IPS-20b (cell line): ENCODE measurements around the gene JAG1.
"Not testable (repeated sequence)": the region's sequence is repeated elsewhere in the genome, so short reads cannot be mapped to it uniquely, and the experiment has no call there.

Source experiments
- H3K27ac ChIP-seq: one replicate; pipeline ENCODE4 v1.5.1; 2013; ENCODE audit warnings: low read length
- H3K27me3 ChIP-seq: 2 replicates; pipeline ENCODE4 v1.6.1; 2013; ENCODE audit warnings: mild to moderate bottlenecking, low read length, inconsistent platforms; ENCODE audit not compliant: insufficient read depth
- H3K36me3 ChIP-seq: 2 replicates; pipeline ENCODE4 v1.6.1; 2013; ENCODE audit warnings: low read depth, mild to moderate bottlenecking, inconsistent platforms, low read length, moderate library complexity; ENCODE audit not compliant: insufficient read depth
- H3K4me1 ChIP-seq: 2 replicates; pipeline ENCODE4 v1.6.1; 2013; ENCODE audit warnings: mild to moderate bottlenecking, control low read depth, inconsistent platforms, low read length, moderate library complexity; ENCODE audit not compliant: insufficient read depth
- H3K4me3 ChIP-seq: 2 replicates; pipeline ENCODE4 v1.5.1; 2013; ENCODE audit warnings: mild to moderate bottlenecking, low read length, inconsistent platforms
- H3K9ac ChIP-seq: 2 replicates; pipeline ENCODE4 v1.6.1; 2013; ENCODE audit warnings: low read depth, mild to moderate bottlenecking, inconsistent platforms, low read length, moderate library complexity
- H3K9me3 ChIP-seq: 2 replicates; pipeline ENCODE4 v1.6.1; 2013; ENCODE audit warnings: mild to moderate bottlenecking, low read depth, low read length, inconsistent platforms; ENCODE audit not compliant: insufficient read depth

Gene JAG1

DNA sequence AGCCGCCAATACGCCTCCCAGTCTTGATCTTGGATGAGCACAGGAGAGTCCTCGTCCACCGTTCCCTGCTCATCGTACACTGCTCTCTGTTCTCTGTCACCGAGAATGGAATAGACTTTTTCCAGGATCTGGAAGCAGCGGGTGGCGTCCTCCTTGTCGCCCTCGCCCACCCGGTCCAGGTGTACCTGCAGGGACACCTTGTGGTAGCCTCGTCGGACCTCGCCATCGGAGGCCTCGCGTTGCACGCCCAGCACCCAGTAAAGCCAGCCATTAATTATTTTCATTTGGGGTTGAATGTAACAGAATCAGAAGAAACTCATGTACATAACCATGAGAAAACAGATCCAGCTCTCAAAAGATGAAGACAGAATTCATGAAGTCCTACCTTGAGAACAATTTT is 59.9 kb downstream of the JAG1 start:
- no peaks in the 10 kb centered on the region for H3K36me3 ChIP-seq
- peaks cover 10% of the 10 kb centered on the region for H3K4me1 ChIP-seq
- no peaks in the 10 kb centered on the region for H3K27me3 ChIP-seq
- H3K9me3 ChIP-seq = no peaks in the 10 kb centered on the region; the same call in 1 of the 2 replicates
- H3K27ac ChIP-seq = no peak overlapping the region
- H3K4me3 ChIP-seq = no peak overlapping the region
- no peak overlapping the region for H3K9ac ChIP-seq

DNA sequence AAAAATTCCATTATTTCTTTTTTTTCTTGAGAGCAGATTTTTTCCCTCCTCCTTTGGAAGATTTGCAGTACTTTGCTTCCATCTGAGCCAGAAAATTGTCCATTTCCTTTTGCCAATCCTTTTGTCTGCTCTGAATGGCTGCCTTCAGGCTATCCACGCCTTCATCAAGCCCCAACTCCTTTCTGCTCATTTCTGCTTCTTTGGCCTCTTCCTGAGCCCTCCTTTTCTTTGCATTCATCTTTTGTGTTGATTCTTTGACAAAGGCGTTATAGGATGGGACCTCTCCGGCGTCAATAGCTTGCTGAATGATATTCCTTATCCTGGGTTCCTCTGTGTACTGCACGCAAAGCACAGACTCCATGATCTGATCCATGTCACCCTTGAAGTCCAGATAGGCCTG is 60.4 kb downstream of the JAG1 start:
- not testable (repeated sequence) for H3K9ac ChIP-seq, H3K27me3 ChIP-seq, H3K27ac ChIP-seq, H3K9me3 ChIP-seq, H3K4me1 ChIP-seq, H3K36me3 ChIP-seq, H3K4me3 ChIP-seq

DNA sequence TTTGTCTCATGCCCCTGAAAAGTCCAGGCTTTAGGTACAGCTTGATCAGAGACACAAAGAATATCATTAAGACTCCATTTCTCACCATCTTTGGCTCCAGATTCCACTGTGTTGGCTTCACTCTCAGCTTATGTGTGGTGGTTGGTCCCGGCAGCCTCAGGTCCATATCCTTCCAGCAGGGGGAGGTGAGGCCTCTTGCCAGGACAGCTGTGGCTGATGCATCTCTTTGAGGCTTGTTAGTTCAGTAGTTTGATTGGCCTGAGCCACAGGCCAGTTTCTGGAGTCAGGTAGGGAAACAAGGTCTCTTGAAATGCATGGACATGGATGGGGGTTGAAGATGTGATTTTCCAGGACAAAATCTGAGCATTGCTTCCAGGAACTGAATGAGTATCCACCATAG is 62.4 kb downstream of the JAG1 start:
- Histone ChIP-seq H3K9me3 (no peaks in the 10 kb centered on the region; the same call in 1 of the 2 replicates), H3K4me3 (no peak overlapping the region), H3K9ac (no peak overlapping the region), H3K4me1 (no peaks in the 10 kb centered on the region), H3K36me3 (no peaks in the 10 kb centered on the region), H3K27ac (no peak overlapping the region), H3K27me3 (no peaks in the 10 kb centered on the region)

DNA sequence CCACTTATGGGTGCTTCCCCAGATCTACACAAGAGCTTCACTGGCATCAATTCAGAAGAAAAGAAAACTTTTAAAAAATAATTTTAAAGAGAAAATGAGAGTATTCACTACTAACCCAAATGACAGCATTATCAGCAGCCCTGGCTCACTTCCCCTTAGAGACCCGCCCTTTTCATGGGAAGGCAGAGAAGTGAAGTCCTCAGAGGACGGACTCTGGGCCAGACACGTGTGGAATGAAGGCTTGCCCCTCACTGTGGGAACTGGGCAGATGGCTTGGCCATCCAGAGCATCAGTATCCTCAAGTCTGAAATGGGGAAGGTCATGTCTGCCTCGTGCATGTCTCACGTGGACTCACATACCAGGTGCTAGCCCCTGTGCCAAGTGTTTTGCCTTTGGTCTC is 63.5 kb downstream of the JAG1 start:
- no peaks in the 10 kb centered on the region for H3K27me3 ChIP-seq
- H3K36me3 ChIP-seq = no peaks in the 10 kb centered on the region
- H3K4me1 ChIP-seq = no peaks in the 10 kb centered on the region
- H3K4me3 ChIP-seq = no peak overlapping the region
- H3K9me3 ChIP-seq = no peaks in the 10 kb centered on the region
- no peak overlapping the region for H3K27ac ChIP-seq
- H3K9ac ChIP-seq = no peak overlapping the region

DNA sequence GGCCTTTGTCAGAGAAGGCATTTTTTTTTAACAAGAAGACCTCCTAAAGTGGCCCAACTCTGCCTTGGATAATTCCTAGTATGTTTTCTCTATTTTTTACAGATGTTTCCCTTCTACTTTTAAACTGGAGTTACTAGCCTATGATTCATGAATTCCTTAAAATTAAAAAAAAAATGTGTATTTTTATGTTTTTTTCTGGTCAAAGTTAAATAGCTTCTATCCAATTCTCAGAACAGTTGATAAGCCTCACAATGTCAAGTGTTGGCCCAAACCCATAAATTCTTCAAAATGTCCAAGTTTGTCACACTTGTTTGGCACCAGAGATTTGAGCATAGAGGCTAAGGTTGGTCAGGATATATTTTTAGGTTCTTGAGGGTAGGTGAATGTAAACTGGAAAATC is 64.0 kb downstream of the JAG1 start:
- Histone ChIP-seq H3K27me3 (no peaks in the 10 kb centered on the region), H3K4me1 (no peaks in the 10 kb centered on the region), H3K36me3 (no peaks in the 10 kb centered on the region), H3K9ac (no peak overlapping the region), H3K4me3 (no peak overlapping the region), H3K27ac (no peak overlapping the region), H3K9me3 (no peaks in the 10 kb centered on the region)

DNA sequence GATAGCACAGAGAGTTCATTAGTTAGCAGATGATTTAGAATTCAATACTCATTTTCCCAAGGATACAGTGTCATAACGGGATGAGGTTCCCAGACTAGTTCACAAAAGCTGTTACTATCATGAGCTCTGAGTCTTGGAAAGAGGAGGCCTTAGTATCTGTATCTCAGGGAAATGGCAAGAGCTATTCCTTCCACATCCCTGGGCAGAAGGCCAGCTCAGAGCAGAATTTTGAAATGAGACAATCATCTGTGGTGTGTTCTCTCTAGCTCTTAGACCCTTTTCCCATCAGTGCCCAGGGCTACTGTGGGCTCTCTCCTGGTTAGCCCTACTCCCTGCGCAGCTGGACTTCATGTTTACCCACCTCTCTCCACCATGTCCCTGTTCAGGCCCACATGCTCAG is 64.5 kb downstream of the JAG1 start:
- Histone ChIP-seq H3K9me3 (no peaks in the 10 kb centered on the region), H3K27ac (no peak overlapping the region), H3K9ac (no peak overlapping the region), H3K4me1 (no peaks in the 10 kb centered on the region), H3K27me3 (no peaks in the 10 kb centered on the region), H3K4me3 (no peak overlapping the region), H3K36me3 (no peaks in the 10 kb centered on the region)

DNA sequence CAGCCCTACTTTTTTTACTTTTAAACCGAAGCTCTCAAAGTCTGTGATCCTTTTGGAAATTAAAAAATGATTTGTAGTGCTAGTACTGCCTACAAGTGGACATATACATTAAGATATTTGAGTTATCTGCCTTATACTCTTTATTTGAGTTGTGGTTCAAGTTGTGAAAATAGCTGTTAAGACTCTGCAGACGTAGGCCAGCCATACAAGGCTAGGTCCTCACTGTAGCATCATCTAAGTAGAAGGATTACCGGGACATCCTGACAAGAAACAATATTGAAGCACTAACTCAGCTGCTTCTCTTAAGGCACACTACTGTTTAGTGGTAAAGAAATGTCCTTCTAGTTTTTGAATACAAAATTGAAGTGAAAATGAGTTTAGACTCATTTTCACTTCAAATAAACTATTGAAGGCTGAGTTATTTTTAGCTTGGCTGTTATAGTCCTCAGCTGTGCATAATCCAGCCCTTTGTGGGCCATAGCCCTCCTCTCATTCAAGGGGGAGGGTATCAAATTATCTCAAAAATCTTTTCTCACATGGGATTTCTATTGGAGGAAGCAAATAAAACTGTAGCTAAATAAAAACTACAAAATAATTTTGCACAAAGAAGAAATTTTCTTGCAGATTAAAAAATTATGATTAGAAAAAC is 68.1 kb downstream of the JAG1 start:
- no peak overlapping the region for H3K27ac ChIP-seq
- no peaks in the 10 kb centered on the region for H3K4me1 ChIP-seq
- H3K27me3 ChIP-seq = no peaks in the 10 kb centered on the region

DNA sequence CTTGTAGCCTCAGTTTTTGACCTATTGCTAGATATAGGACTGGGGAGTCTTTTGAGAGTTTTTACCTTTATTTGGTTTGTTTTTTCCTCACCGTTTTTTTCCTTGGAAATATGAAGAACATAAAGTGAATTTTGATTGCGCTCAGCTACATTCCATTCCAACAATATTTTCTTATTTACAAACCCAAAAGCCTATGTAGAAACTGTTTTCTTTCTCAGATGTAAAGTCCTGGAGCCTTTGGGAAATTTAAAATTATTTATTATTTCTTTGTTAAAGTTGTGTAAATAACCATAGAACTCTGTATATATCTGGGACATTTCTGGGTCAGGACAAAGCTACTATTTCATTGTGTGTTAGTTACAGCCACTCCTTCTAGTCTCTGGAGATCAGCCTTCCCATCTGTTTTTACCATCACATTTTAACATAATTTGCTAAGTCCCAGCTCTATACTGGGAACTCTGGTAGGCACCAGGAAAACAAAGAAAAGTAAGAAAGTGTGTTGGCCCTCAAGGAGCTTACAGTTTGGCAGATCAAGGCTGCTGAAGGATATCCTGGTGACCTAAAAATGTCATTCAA is 68.8 kb downstream of the JAG1 start:
- H3K4me1 ChIP-seq = no peaks in the 10 kb centered on the region
- no peak overlapping the region for H3K4me3 ChIP-seq
- no peaks in the 10 kb centered on the region for H3K36me3 ChIP-seq
- no peaks in the 10 kb centered on the region for H3K27me3 ChIP-seq
- H3K27ac ChIP-seq = no peak overlapping the region
- H3K9ac ChIP-seq = no peak overlapping the region
- H3K9me3 ChIP-seq = no peaks in the 10 kb centered on the region

More for the DNA sequence above, 68.1 kb downstream of the JAG1 start:
- H3K9me3 ChIP-seq = no peaks in the 10 kb centered on the region
- H3K4me3 ChIP-seq = no peak overlapping the region
- H3K36me3 ChIP-seq = no peaks in the 10 kb centered on the region
- H3K9ac ChIP-seq = no peak overlapping the region

DNA sequence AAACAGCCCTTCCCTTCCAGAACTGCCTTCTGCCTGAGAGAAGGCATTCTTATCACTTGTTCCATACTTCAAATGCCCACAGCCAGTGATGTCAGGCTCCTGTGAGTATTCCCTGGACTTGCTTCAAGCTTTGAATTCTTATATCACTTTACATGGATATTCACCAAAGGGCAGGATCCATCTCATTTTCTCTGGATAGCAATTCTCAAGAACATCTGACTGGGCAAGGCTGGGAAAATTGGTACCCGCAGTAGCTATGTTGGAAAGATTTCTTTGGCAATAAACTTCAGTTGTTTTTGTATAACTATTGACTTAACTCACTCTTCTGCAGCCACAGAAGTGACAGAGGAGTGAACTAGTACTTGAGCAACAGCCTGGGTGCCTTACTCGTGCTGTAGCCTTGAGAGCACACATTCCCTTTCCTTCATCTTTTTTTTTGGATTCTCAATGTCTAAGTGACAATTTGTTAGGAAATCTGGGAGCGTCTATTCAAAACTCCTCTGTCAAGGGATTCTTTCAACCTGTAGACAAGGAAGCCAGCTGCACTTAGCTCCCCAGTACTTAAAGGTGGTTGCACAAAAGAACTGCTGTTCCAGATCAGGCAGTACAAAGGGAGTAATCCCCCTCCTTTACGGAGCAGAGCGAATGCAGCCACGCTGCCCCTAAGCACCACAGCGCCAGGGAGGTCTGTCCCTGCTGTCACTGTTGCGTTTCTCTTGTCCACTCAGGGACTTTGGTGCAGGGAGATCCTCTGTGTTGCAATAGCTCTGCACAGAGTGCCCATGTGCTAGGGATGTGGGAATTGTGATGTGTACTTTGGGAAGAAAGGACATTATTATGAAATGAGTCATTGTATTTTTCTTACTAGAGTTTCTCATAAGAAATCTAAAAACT is 69.6 kb downstream of the JAG1 start:
- no peaks in the 10 kb centered on the region for H3K9me3 ChIP-seq
- H3K27ac ChIP-seq = no peak overlapping the region
- H3K9ac ChIP-seq = no peak overlapping the region
- H3K36me3 ChIP-seq = no peaks in the 10 kb centered on the region
- no peaks in the 10 kb centered on the region for H3K4me1 ChIP-seq
- no peak overlapping the region for H3K4me3 ChIP-seq
- H3K27me3 ChIP-seq = no peaks in the 10 kb centered on the region

DNA sequence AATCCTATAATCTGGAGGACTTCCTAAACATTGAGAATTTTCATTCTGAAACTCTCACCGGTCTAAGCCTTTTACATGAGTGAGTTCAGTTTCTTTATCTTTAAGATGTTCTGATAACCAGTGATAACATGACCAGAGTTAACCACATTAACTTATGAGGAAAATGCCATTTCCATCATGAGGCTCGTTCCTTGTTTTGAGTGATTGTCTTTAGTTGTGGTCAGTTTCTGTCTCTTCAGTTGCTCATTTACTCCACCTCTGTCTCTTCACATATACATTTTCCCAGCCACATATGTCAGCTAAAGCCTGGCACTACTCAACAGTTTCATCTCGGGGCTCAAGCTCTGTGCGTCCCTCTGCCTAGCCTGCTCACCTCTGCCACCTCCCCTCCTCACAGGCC is 70.4 kb downstream of the JAG1 start:
- Histone ChIP-seq H3K27ac (no peak overlapping the region), H3K9ac (no peak overlapping the region)

DNA sequence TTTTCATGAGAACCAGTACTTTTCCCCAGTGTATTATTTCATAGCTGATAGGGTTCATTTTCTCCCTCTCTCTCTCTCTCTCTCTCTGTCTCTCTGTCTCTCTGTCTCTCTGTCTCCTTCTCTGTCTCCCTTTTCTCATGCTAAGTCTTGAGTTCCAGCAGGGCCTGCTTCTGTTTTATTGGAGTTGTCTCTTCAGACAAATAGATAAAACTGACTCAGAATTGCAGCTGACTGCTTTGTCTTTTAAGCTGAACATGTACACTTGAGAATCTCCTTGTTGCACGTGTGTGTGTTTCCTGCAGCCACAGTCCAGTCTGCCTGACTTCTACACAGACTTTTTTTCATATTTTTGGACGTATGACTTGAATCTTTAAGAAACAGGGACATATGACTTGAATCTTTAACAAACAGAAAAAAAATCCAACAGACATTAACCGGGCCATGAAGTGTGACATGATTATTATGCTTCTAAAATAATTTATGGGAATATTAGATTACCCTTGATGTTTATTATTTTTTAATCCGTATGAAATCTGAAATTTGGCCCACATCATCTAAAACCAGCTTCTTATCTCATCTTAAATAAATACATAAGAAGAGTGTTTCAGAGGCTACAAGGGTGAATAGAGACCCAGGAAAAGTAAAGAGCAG is 71.5 kb downstream of the JAG1 start:
- Histone ChIP-seq H3K9ac (no peak overlapping the region), H3K9me3 (no peaks in the 10 kb centered on the region), H3K4me3 (no peak overlapping the region), H3K36me3 (no peaks in the 10 kb centered on the region), H3K27ac (no peak overlapping the region), H3K27me3 (no peaks in the 10 kb centered on the region), H3K4me1 (no peaks in the 10 kb centered on the region)

More for the DNA sequence above, 70.4 kb downstream of the JAG1 start:
- Histone ChIP-seq H3K9me3 (no peaks in the 10 kb centered on the region), H3K27me3 (no peaks in the 10 kb centered on the region), H3K4me1 (no peaks in the 10 kb centered on the region), H3K36me3 (no peaks in the 10 kb centered on the region), H3K4me3 (no peak overlapping the region)
